Measurements from ENCODE around the gene WWOX.

Gene WWOX

GRCh38 chr16:78782572-78782971, 683.1 kb downstream of the WWOX start:
- Histone ChIP-seq H3K4me1 (ENCODE audit: control insufficient read depth, insufficient read depth, low read length) (peaks cover 6% of the 10 kb centered on the region), H3K9me3 (ENCODE audit: control insufficient read depth, insufficient read depth, low read length) (no peaks in the 10 kb centered on the region), H3K36me3 (ENCODE audit: control insufficient read depth, insufficient read depth, low read length) (no peaks in the 10 kb centered on the region), H3K27me3 (ENCODE audit: control insufficient read depth, insufficient read depth, low read length) (no peaks in the 10 kb centered on the region), H3K4me3 (ENCODE audit: low read depth, low read length) (no peak overlapping the region), H3K9ac (ENCODE audit: low read depth, low read length) (no peak overlapping the region), H3K27ac (ENCODE audit: low read depth, low read length) (no peak overlapping the region)

DNA sequence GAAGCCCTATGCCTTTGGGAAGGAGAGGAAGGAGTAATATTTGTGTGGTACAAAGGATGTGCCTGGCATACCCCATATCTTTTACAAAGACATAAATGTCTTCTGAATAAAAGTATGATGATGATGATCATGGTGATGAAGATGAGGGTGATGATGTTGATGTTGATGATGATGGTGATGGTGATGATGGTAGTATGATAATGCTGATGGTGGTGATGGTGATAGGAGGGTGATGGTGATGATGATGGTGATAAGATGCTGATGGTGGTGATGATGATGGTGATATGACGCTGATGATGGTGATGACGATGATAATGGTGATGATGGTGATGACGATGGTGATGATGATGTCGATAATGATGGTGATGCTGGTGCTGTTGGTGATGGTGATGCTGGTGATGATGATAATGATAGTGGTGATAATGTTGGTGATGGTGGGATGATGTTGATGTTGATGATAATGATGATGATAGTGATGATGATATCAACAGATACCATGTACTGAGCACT, 684.2 kb downstream of the WWOX start:
- Histone ChIP-seq H3K36me3 (ENCODE audit: control insufficient read depth, insufficient read depth, low read length) (no peaks in the 10 kb centered on the region), H3K9ac (ENCODE audit: low read depth, low read length) (no peak overlapping the region), H3K27ac (ENCODE audit: low read depth, low read length) (no peak overlapping the region), H3K4me3 (ENCODE audit: low read depth, low read length) (no peak overlapping the region), H3K4me1 (ENCODE audit: control insufficient read depth, insufficient read depth, low read length) (peaks cover 6% of the 10 kb centered on the region), H3K9me3 (ENCODE audit: control insufficient read depth, insufficient read depth, low read length) (no peaks in the 10 kb centered on the region), H3K27me3 (ENCODE audit: control insufficient read depth, insufficient read depth, low read length) (no peaks in the 10 kb centered on the region)

- H3K4me1 ChIP-seq (ENCODE audit: control insufficient read depth, insufficient read depth, low read length): peaks cover 6% of the 10 kb centered on the region
- H3K27ac ChIP-seq (ENCODE audit: low read depth, low read length): no peak overlapping the region
- no peaks in the 10 kb centered on the region for H3K27me3 ChIP-seq (ENCODE audit: control insufficient read depth, insufficient read depth, low read length)
- H3K9ac ChIP-seq (ENCODE audit: low read depth, low read length): no peak overlapping the region
- H3K4me3 ChIP-seq (ENCODE audit: low read depth, low read length): no peak overlapping the region
- no peaks in the 10 kb centered on the region for H3K9me3 ChIP-seq (ENCODE audit: control insufficient read depth, insufficient read depth, low read length)
- no peaks in the 10 kb centered on the region for H3K36me3 ChIP-seq (ENCODE audit: control insufficient read depth, insufficient read depth, low read length)
Observed at GRCh38 chr16:78784771-78785170, 685.3 kb downstream of the WWOX start.

DNA sequence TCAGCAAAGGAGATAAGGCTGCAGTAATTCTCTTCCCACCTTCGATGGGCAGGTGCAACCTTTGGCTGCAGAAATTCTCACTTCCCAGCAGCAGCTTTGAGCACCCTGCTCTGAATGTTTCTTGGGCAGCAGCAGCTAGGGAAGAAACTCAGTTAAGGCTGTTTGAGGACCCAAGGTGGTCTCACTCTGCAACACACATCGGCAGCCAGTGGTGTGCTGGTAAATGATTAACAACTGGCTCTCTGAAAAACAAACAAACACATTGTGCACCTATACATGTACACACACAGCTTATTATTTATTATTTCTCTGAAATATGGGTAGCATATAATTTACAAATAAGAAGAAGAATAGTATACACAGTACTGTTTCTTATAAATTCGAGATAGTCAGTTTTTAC, 685.8 kb downstream of the WWOX start:
- Histone ChIP-seq H3K9ac (ENCODE audit: low read depth, low read length) (no peak overlapping the region), H3K4me1 (ENCODE audit: control insufficient read depth, insufficient read depth, low read length) (peaks cover 6% of the 10 kb centered on the region), H3K9me3 (ENCODE audit: control insufficient read depth, insufficient read depth, low read length) (no peaks in the 10 kb centered on the region), H3K27me3 (ENCODE audit: control insufficient read depth, insufficient read depth, low read length) (no peaks in the 10 kb centered on the region), H3K4me3 (ENCODE audit: low read depth, low read length) (no peak overlapping the region), H3K27ac (ENCODE audit: low read depth, low read length) (no peak overlapping the region), H3K36me3 (ENCODE audit: control insufficient read depth, insufficient read depth, low read length) (no peaks in the 10 kb centered on the region)

- H3K27ac ChIP-seq (ENCODE audit: low read depth, low read length): no peak overlapping the region
- no peaks in the 10 kb centered on the region for H3K36me3 ChIP-seq (ENCODE audit: control insufficient read depth, insufficient read depth, low read length)
- H3K27me3 ChIP-seq (ENCODE audit: control insufficient read depth, insufficient read depth, low read length): no peaks in the 10 kb centered on the region
- no peak overlapping the region for H3K4me3 ChIP-seq (ENCODE audit: low read depth, low read length)
- no peaks in the 10 kb centered on the region for H3K9me3 ChIP-seq (ENCODE audit: control insufficient read depth, insufficient read depth, low read length)
- H3K4me1 ChIP-seq (ENCODE audit: control insufficient read depth, insufficient read depth, low read length): no peaks in the 10 kb centered on the region
- no peak overlapping the region for H3K9ac ChIP-seq (ENCODE audit: low read depth, low read length)
Observed at GRCh38 chr16:78786635-78787034, 687.2 kb downstream of the WWOX start.

- H3K27ac ChIP-seq (ENCODE audit: low read depth, low read length): no peak overlapping the region
- H3K36me3 ChIP-seq (ENCODE audit: control insufficient read depth, insufficient read depth, low read length): no peaks in the 10 kb centered on the region
- H3K4me1 ChIP-seq (ENCODE audit: control insufficient read depth, insufficient read depth, low read length): no peaks in the 10 kb centered on the region
- no peak overlapping the region for H3K9ac ChIP-seq (ENCODE audit: low read depth, low read length)
- no peaks in the 10 kb centered on the region for H3K9me3 ChIP-seq (ENCODE audit: control insufficient read depth, insufficient read depth, low read length)
- no peaks in the 10 kb centered on the region for H3K27me3 ChIP-seq (ENCODE audit: control insufficient read depth, insufficient read depth, low read length)
- no peak overlapping the region for H3K4me3 ChIP-seq (ENCODE audit: low read depth, low read length)
Observed at GRCh38 chr16:78788276-78788675, 688.8 kb downstream of the WWOX start.

GRCh38 chr16:78788696-78789095, 689.2 kb downstream of the WWOX start:
- no peaks in the 10 kb centered on the region for H3K4me1 ChIP-seq (ENCODE audit: control insufficient read depth, insufficient read depth, low read length)
- H3K9me3 ChIP-seq (ENCODE audit: control insufficient read depth, insufficient read depth, low read length): no peaks in the 10 kb centered on the region
- H3K9ac ChIP-seq (ENCODE audit: low read depth, low read length): no peak overlapping the region
- no peaks in the 10 kb centered on the region for H3K36me3 ChIP-seq (ENCODE audit: control insufficient read depth, insufficient read depth, low read length)
- no peak overlapping the region for H3K4me3 ChIP-seq (ENCODE audit: low read depth, low read length)
- H3K27me3 ChIP-seq (ENCODE audit: control insufficient read depth, insufficient read depth, low read length): no peaks in the 10 kb centered on the region
- no peak overlapping the region for H3K27ac ChIP-seq (ENCODE audit: low read depth, low read length)

- Histone ChIP-seq H3K9me3 (ENCODE audit: control insufficient read depth, insufficient read depth, low read length) (no peaks in the 10 kb centered on the region), H3K9ac (ENCODE audit: low read depth, low read length) (no peak overlapping the region), H3K4me1 (ENCODE audit: control insufficient read depth, insufficient read depth, low read length) (no peaks in the 10 kb centered on the region), H3K36me3 (ENCODE audit: control insufficient read depth, insufficient read depth, low read length) (no peaks in the 10 kb centered on the region), H3K27ac (ENCODE audit: low read depth, low read length) (no peak overlapping the region), H3K4me3 (ENCODE audit: low read depth, low read length) (no peak overlapping the region), H3K27me3 (ENCODE audit: control insufficient read depth, insufficient read depth, low read length) (no peaks in the 10 kb centered on the region)
Observed at GRCh38 chr16:78789561-78789960, 690.1 kb downstream of the WWOX start.

DNA sequence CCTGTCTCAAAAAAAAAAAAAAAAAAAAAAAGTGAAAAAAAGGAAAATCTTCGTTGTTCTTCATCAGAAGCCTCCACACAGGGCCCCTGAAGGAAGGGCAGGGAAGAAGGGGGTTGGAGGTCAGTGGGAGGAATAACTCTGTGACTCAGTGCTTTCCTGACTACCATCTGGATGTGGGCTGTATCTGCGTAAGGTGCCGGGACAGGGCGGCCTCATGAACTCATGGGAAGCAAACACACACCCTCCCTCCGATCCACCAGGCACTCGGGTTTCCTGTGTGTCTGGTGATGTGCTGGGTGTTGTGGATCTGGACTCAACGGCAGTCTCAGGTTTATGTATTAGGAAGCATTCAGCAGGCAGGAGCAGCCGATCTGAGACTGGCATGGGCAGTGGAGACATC, 691.6 kb downstream of the WWOX start:
- H3K4me1 ChIP-seq (ENCODE audit: control insufficient read depth, insufficient read depth, low read length): no peaks in the 10 kb centered on the region
- H3K27me3 ChIP-seq (ENCODE audit: control insufficient read depth, insufficient read depth, low read length): no peaks in the 10 kb centered on the region
- no peaks in the 10 kb centered on the region for H3K36me3 ChIP-seq (ENCODE audit: control insufficient read depth, insufficient read depth, low read length)
- no peak overlapping the region for H3K4me3 ChIP-seq (ENCODE audit: low read depth, low read length)
- no peak overlapping the region for H3K9ac ChIP-seq (ENCODE audit: low read depth, low read length)
- no peaks in the 10 kb centered on the region for H3K9me3 ChIP-seq (ENCODE audit: control insufficient read depth, insufficient read depth, low read length)
- H3K27ac ChIP-seq (ENCODE audit: low read depth, low read length): no peak overlapping the region

DNA sequence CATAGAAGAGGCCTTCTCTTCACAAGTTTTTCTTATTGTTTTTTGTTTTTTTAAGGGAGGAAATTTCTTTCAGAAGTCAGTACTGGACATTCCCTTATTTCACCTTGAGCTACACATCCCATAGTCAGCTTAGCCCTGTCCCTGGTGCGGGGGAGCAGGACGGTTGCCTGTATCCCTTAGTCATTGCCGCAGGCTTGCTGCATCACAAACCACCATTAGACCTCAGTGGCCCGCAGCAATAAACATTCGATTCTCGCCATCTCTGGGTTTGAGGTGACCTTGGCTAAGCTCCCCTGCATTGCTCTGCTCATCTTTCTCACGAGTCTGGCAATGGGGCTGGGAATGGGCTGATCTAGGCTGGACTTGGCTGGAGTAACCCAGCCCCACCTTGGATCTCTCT, 692.5 kb downstream of the WWOX start:
- Histone ChIP-seq H3K4me1 (ENCODE audit: control insufficient read depth, insufficient read depth, low read length) (no peaks in the 10 kb centered on the region), H3K27me3 (ENCODE audit: control insufficient read depth, insufficient read depth, low read length) (no peaks in the 10 kb centered on the region), H3K9ac (ENCODE audit: low read depth, low read length) (no peak overlapping the region), H3K27ac (ENCODE audit: low read depth, low read length) (no peak overlapping the region), H3K4me3 (ENCODE audit: low read depth, low read length) (no peak overlapping the region), H3K36me3 (ENCODE audit: control insufficient read depth, insufficient read depth, low read length) (no peaks in the 10 kb centered on the region), H3K9me3 (ENCODE audit: control insufficient read depth, insufficient read depth, low read length) (no peaks in the 10 kb centered on the region)

GRCh38 chr16:78792952-78793351, 693.5 kb downstream of the WWOX start:
- Histone ChIP-seq H3K27ac (ENCODE audit: low read depth, low read length) (no peak overlapping the region), H3K4me3 (ENCODE audit: low read depth, low read length) (no peak overlapping the region), H3K36me3 (ENCODE audit: control insufficient read depth, insufficient read depth, low read length) (no peaks in the 10 kb centered on the region), H3K9me3 (ENCODE audit: control insufficient read depth, insufficient read depth, low read length) (no peaks in the 10 kb centered on the region), H3K4me1 (ENCODE audit: control insufficient read depth, insufficient read depth, low read length) (no peaks in the 10 kb centered on the region), H3K27me3 (ENCODE audit: control insufficient read depth, insufficient read depth, low read length) (no peaks in the 10 kb centered on the region), H3K9ac (ENCODE audit: low read depth, low read length) (no peak overlapping the region)
